ENCODE data around the gene PLXNA4. TPM values are rescaled to one million over a fixed set of nuclear protein-coding genes. Genes with fewer than 3 reads are reported as not detected.
"Not testable (repeated sequence)": the region's sequence is repeated elsewhere in the genome, so short reads cannot be mapped to it uniquely, and the experiment has no call there.

PLXNA4 gene
- total RNA-seq, 1 experiment from 2014 or later: not detected

- CTCF ChIA-PET: not testable (repeated sequence)
Observed at GRCh38 chr7:132178402-132179079, 397.7 kb downstream of the PLXNA4 start.

GRCh38 chr7:132177708-132178401 is 398.4 kb downstream of the PLXNA4 start:
- no TSS peak for BruUV-seq (replicated peaks)
- POLR2A ChIA-PET: no interaction called here
- ATAC-seq (no peak), DNase-seq (ENCODE audit: low read depth, low spot score) (no peak)
- RAD21 ChIA-PET (ENCODE audit: low non-redundant PET in 1 of 2, low total read pairs in 2 of 2, uncharacterized antibody in 2 of 2, unreplicated experiment in 2 of 2): no interaction called here
- intact Hi-C loops (cut with micrococcal nuclease): no loop called here
- CTCF ChIA-PET: no interaction called here
- Histone ChIP-seq H3K27me3 (ENCODE audit: insufficient read depth, low read length) (peaks cover 33% of the 10 kb centered on the region), H3K4me3 (replicated peaks in 1 of 2; ENCODE audit: low read depth in 1 of 2, low read length in 2 of 2) (no peak overlapping the region), H4K20me1 (ENCODE audit: insufficient read depth) (no peaks in the 10 kb centered on the region), H3K9me3 (ENCODE audit: control insufficient read depth in 1 of 2, insufficient read depth in 1 of 2, low read depth in 1 of 2, low read length in 2 of 2) (no peaks in the 10 kb centered on the region), H3K4me1 (ENCODE audit: control insufficient read depth in 1 of 2, insufficient read depth in 2 of 2, low read length in 2 of 2) (no peaks in the 10 kb centered on the region), H3K27ac (ENCODE audit: low read depth, low read length) (no peak overlapping the region), H3K79me2 (ENCODE audit: insufficient read depth, low read length) (no peaks in the 10 kb centered on the region), H3K36me3 (ENCODE audit: control insufficient read depth in 1 of 2, insufficient read depth in 2 of 2, low read length in 2 of 2) (no peaks in the 10 kb centered on the region), H3K9me2 (ENCODE audit: insufficient read depth) (no peaks in the 10 kb centered on the region), H2AFZ (ENCODE audit: low read depth, low read length, poor library complexity, severe bottlenecking) (no peak overlapping the region), H3K9ac (ENCODE audit: low read length) (no peak overlapping the region), H3K4me2 (ENCODE audit: low read length) (no peak overlapping the region)
- TF ChIP-seq EZH2phosphoT487 (IDR thresholded peaks at IDR 0.05; ENCODE audit: borderline replicate concordance) (no peak), EGR1 (IDR thresholded peaks at IDR 0.05; ENCODE audit: low read depth) (no peak), SIN3A (IDR thresholded peaks at IDR 0.05; ENCODE audit: low read depth) (no peak), SP1 (IDR thresholded peaks at IDR 0.05; ENCODE audit: low read depth) (no peak), JUND (IDR thresholded peaks at IDR 0.05) (no peak), CBX3 (IDR thresholded peaks at IDR 0.05; ENCODE audit: low read depth) (no peak), TCF7L2 (IDR thresholded peaks at IDR 0.05; ENCODE audit: borderline replicate concordance, extremely low read depth, insufficient read depth, insufficient read length) (no peak), SRF (IDR thresholded peaks at IDR 0.05; ENCODE audit: low read depth) (no peak), REST (IDR thresholded peaks at IDR 0.05; ENCODE audit: low read depth) (no peak), FOSL1 (IDR thresholded peaks at IDR 0.05; ENCODE audit: low read depth) (no peak), ELF1 (IDR thresholded peaks at IDR 0.05; ENCODE audit: borderline replicate concordance, low read depth) (no peak), ZFX (IDR thresholded peaks at IDR 0.05) (no peak), ZNF274 (IDR thresholded peaks at IDR 0.05; ENCODE audit: low read depth, low read length) (no peak), CEBPB (IDR thresholded peaks at IDR 0.05; ENCODE audit: low read depth) (no peak), POLR2AphosphoS5 (IDR thresholded peaks at IDR 0.05; ENCODE audit: low read depth, low read length) (no peak), YY1 (IDR thresholded peaks at IDR 0.05; ENCODE audit: extremely low read depth, insufficient replicate concordance, low read depth, low read length) (no peak)

More at GRCh38 chr7:132178402-132179079, 397.7 kb downstream of the PLXNA4 start:
- H3K36me3 ChIP-seq (ENCODE audit: control insufficient read depth in 1 of 2, insufficient read depth in 2 of 2, low read length in 2 of 2); ATAC-seq; intact Hi-C loops (cut with micrococcal nuclease); H2AFZ ChIP-seq (ENCODE audit: low read depth, low read length, poor library complexity, severe bottlenecking); DNase-seq (ENCODE audit: low read depth, low spot score); H3K79me2 ChIP-seq (ENCODE audit: insufficient read depth, low read length); BruUV-seq (replicated peaks); H3K4me1 ChIP-seq (ENCODE audit: control insufficient read depth in 1 of 2, insufficient read depth in 2 of 2, low read length in 2 of 2); H3K4me2 ChIP-seq (ENCODE audit: low read length); POLR2A ChIA-PET; H3K9ac ChIP-seq (ENCODE audit: low read length); H3K9me3 ChIP-seq (ENCODE audit: control insufficient read depth in 1 of 2, insufficient read depth in 1 of 2, low read depth in 1 of 2, low read length in 2 of 2); H3K9me2 ChIP-seq (ENCODE audit: insufficient read depth); H3K27ac ChIP-seq (ENCODE audit: low read depth, low read length); RAD21 ChIA-PET (ENCODE audit: low non-redundant PET in 1 of 2, low total read pairs in 2 of 2, uncharacterized antibody in 2 of 2, unreplicated experiment in 2 of 2); H4K20me1 ChIP-seq (ENCODE audit: insufficient read depth); H3K4me3 ChIP-seq (replicated peaks in 1 of 2; ENCODE audit: low read depth in 1 of 2, low read length in 2 of 2): not testable (repeated sequence)
- peaks cover 26% of the 10 kb centered on the region for H3K27me3 ChIP-seq (ENCODE audit: insufficient read depth, low read length)
